Heart left ventricle (tissue), 16 donors: ENCODE measurements around the gene LMF2. TPM values are rescaled to one million over a fixed set of nuclear protein-coding genes. Genes with fewer than 3 reads are reported as not detected.

ENCODE experiments used
- ATAC-seq, 4 donors: fragments of 200-7000 bp; cut with Tn5 transposase; one replicate each; pipeline ENCODE4 v1.9.1; 2020 to 2022; ENCODE audit warnings: moderate library complexity in 4 of 4, mild to moderate bottlenecking in 3 of 4, moderate number of reproducible peaks in 1 of 4
- DNase-seq, 5 donors: peaks; one replicate each; pipeline ENCODE4 v3.0.0-alpha.2; 2020
- H3K27ac ChIP-seq, 12 donors: fragments of 200-600 bp; sonication (generic) in 4 of 12; one replicate each; pipeline versions ENCODE4 v1.5.0 to v1.8.0; 2016 to 2022; ENCODE audit warnings: mild to moderate bottlenecking in 2 of 12
- H3K27me3 ChIP-seq, 9 donors: fragments of 200-600 bp; sonication (generic) in 2 of 9; one replicate each; pipeline versions ENCODE4 v1.5.1 to v1.8.0; 2016 to 2022; ENCODE audit warnings: mild to moderate bottlenecking in 3 of 9
- H3K36me3 ChIP-seq, 9 donors: fragments of 200-600 bp; sonication (generic) in 2 of 9; one replicate each; pipeline versions ENCODE4 v1.5.0 to v1.8.0; 2018 to 2022; ENCODE audit warnings: mild to moderate bottlenecking in 2 of 9
- H3K4me1 ChIP-seq, 12 donors: fragments of 200-600 bp; sonication (generic) in 4 of 12; one replicate each; pipeline versions ENCODE4 v1.5.0 to v1.8.0; 2016 to 2022; ENCODE audit warnings: mild to moderate bottlenecking in 3 of 12
- H3K4me3 ChIP-seq, 12 donors: fragments of 200-600 bp; sonication (generic) in 4 of 12; one replicate each; pipeline versions ENCODE4 v1.5.0 to v1.8.0; 2017 to 2022; ENCODE audit warnings: mild to moderate bottlenecking in 9 of 12, moderate library complexity in 4 of 12
- H3K9me3 ChIP-seq, 12 donors: fragments of 200-600 bp; sonication (generic) in 4 of 12; one replicate each; pipeline versions ENCODE4 v1.5.0 to v1.8.0; 2016 to 2022; ENCODE audit warnings: mild to moderate bottlenecking in 1 of 12
- CTCF ChIP-seq, 12 donors: fragments of 200-600 bp; sonication (generic) in 4 of 12; IDR thresholded peaks; one replicate each; pipeline versions ENCODE4 v1.5.0 to v1.8.0; 2018 to 2022; ENCODE audit warnings: antibody characterized with exemption in 12 of 12, mild to moderate bottlenecking in 5 of 12
- POLR2A ChIP-seq, 2 donors: fragments of 450-650 bp; IDR thresholded peaks; one replicate each; pipeline ENCODE4 v1.6.1; 2017; ENCODE audit warnings: antibody characterized with exemption in 2 of 2, mild to moderate bottlenecking in 2 of 2, moderate library complexity in 2 of 2
- WGBS, 4 donors: extraction: QIAGEN DNeasy Blood & Tissue Kit in 2 of 4; methylation state at CpG; one replicate each; pipeline versions ENCODE4 v1.1.5 to v1.1.7; 2013 to 2018; 5-methylcytosine and 5-hydroxymethylcytosine counted together
- intact Hi-C, 10 donors: fragments of 100-400 bp; cut with DNase I; formaldehyde crosslinking; loops; one replicate each; pipeline versions ENCODE4 v1.11.1 to v1.14.2; 2022
- polyA plus RNA-seq, 2 donors: library from polyadenylated mRNA; stranded (reverse); fragments of 200-250 nt; gene quantifications; one replicate each; pipeline ENCODE4 v1.2.3, GENCODE V29; 2013
- total RNA-seq, 9 donors: library from RNA; depleted of rRNA in 2 of 9; stranded (reverse); fragments of >200 nt in 2 of 9; fragmentation: NEBNext Ultra II Directional in 3 of 9; extraction: Animal tissue kit (Norgen Biotek cat#: 25700) in 3 of 9; gene quantifications; one replicate each; pipeline versions ENCODE4 v1.1.0 to v1.2.4, GENCODE V29; 2016 to 2023
- donor health status: ischemic (EF 13 %, LVEDD 7.1; RV severe dilation, severe dysfunction).
- donor health status: healthy with polysubstance abuse.
- donor health status: DM: no; HTN: yes; CAD: no.
- donor health status: DM: no; HTN: no; CAD: no.
- donor health status: ischemic (EF 25% LVEDD 6.9; RV normal size, moderate dysfunction).
- donor health status: ischemic (EF 25% LVEDD 5.7; RV mildly dilated, moderate dysfunction).
- donor health status: healthy.
- donor health status: DM: yes; HTN: yes; CAD: no.
- donor health status: ischemic (EF 35%, LVEDD 5.7; RV mildly dilated, moderate dysfunction).
- donor health status: nonischemic (EF 11% LVEDD 7.7; RV severe dilation, severe dysfunction).
- donor health status: DM: yes; HTN: yes; CAD: no.
- donor health status: PGD.
- donor health status: ischemic (EF 29% LVEDD 5.4; RV normal size, mild dysfunction).
- donor health status: nonischemic (EF 23%, LVEDD 6.1; RV moderate dilation, normal function).

LMF2 gene
- total and polyA plus RNA-seq, 11 donors = 20.9 to 46.5 (median 32.1) TPM

- H3K27ac ChIP-seq = no peak overlapping the region
- peaks cover 0 to 32% (median 4%) of the 10 kb centered on the region in 9 donors for H3K27me3 ChIP-seq
- no peaks in the 10 kb centered on the region for H3K36me3 ChIP-seq
- no peak for TF ChIP-seq POLR2A (IDR thresholded peaks at IDR 0.05)
- TF ChIP-seq CTCF (IDR thresholded peaks at IDR 0.05) = no peak
- WGBS, 4 donors = 79 to 100% (median 81%) methylated on average over 2 to 18 of the region's 18 CpGs
- ATAC-seq (peak in 1 of 4 donors; percentile 8), DNase-seq (peak in 1 of 5 donors; percentile 37)
- intact Hi-C loops = no loop called here
- H3K4me3 ChIP-seq = no peak overlapping the region
- peaks cover 0 to 6% (median 0%) of the 10 kb centered on the region in 12 donors for H3K4me1 ChIP-seq
- no peaks in the 10 kb centered on the region for H3K9me3 ChIP-seq
Measured at GRCh38 chr22:50488006-50488677, 19.4 kb downstream of the LMF2 start.

GRCh38 chr22:50487290-50488005 lies 20.1 kb downstream of the LMF2 start:
- no peak overlapping the region for H3K4me3 ChIP-seq
- no peak for ATAC-seq
- TF ChIP-seq CTCF (IDR thresholded peaks at IDR 0.05) (no peak), POLR2A (IDR thresholded peaks at IDR 0.05) (no peak)
- DNase-seq = peak in 1 of 5 donors; percentile 55
- WGBS, 4 donors = 81 to 88% (median 83%) methylated on average over 19 to 23 of the region's 23 CpGs
- no peaks in the 10 kb centered on the region for H3K36me3 ChIP-seq
- peaks cover 7 to 39% (median 11%) of the 10 kb centered on the region in 9 donors for H3K27me3 ChIP-seq
- H3K27ac ChIP-seq = no peak overlapping the region
- H3K4me1 ChIP-seq = peaks cover 0 to 7% (median 0%) of the 10 kb centered on the region in 12 donors
- intact Hi-C loops = no loop called here
- no peaks in the 10 kb centered on the region for H3K9me3 ChIP-seq

GRCh38 chr22:50486561-50487289 lies 20.8 kb downstream of the LMF2 start, which contains the start of gene MIOX:
MIOX (plus strand) TSS chr22:50486859; CDS start chr22:50486898, 39 bp downstream.
- no peaks in the 10 kb centered on the region for H3K36me3 ChIP-seq
- 65 to 71% (median 68%) methylated on average over 16 to 23 of the region's 23 CpGs for WGBS, 4 donors
- H3K4me3 ChIP-seq = no peak within 1 kb of the TSS
- TF ChIP-seq POLR2A (IDR thresholded peaks at IDR 0.05) (no peak), CTCF (IDR thresholded peaks at IDR 0.05) (no peak)
- H3K27ac ChIP-seq = no peak within 1 kb of the TSS
- H3K9me3 ChIP-seq = no peaks in the 10 kb centered on the region
- peak in 1 of 5 donors; percentile 51 for DNase-seq
- ATAC-seq = no peak
- H3K4me1 ChIP-seq = peaks cover 0 to 14% (median 0%) of the 10 kb centered on the region in 12 donors
- intact Hi-C loops = no loop called here
- peaks cover 14 to 46% (median 18%) of the 10 kb centered on the region in 9 donors for H3K27me3 ChIP-seq
